ENCODE measurements around the gene AKAP11. TPM values are rescaled to one million over a fixed set of nuclear protein-coding genes. Genes with fewer than 3 reads are reported as not detected.

AKAP11 gene
- total and polyA plus RNA-seq, 2 experiments from 2014 or later: 4.4 to 30.6 TPM

- no peak overlapping the region for H2AFZ ChIP-seq
- TF ChIP-seq, protein P1, sequence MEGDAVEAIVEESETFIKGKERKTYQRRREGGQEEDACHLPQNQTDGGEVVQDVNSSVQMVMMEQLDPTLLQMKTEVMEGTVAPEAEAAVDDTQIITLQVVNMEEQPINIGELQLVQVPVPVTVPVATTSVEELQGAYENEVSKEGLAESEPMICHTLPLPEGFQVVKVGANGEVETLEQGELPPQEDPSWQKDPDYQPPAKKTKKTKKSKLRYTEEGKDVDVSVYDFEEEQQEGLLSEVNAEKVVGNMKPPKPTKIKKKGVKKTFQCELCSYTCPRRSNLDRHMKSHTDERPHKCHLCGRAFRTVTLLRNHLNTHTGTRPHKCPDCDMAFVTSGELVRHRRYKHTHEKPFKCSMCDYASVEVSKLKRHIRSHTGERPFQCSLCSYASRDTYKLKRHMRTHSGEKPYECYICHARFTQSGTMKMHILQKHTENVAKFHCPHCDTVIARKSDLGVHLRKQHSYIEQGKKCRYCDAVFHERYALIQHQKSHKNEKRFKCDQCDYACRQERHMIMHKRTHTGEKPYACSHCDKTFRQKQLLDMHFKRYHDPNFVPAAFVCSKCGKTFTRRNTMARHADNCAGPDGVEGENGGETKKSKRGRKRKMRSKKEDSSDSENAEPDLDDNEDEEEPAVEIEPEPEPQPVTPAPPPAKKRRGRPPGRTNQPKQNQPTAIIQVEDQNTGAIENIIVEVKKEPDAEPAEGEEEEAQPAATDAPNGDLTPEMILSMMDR (IDR thresholded peaks at IDR 0.05; ENCODE audit: poor library complexity): no peak
- no peak for TF ChIP-seq EZH2phosphoT487 (IDR thresholded peaks at IDR 0.05; ENCODE audit: low read depth, severe bottlenecking, unreplicated experiment)
These were observed 10.9 kb upstream of the AKAP11 start for GRCh38 chr13:42260903-42261654.

GRCh38 chr13:42266473-42266872 is 5.5 kb upstream of the AKAP11 start:
- no peak overlapping the region for H3K4me2 ChIP-seq
- no peak overlapping the region for H2AFZ ChIP-seq
- TF ChIP-seq EZH2phosphoT487 (IDR thresholded peaks at IDR 0.05; ENCODE audit: low read depth, severe bottlenecking, unreplicated experiment) (no peak), EZH2 (IDR thresholded peaks at IDR 0.05; ENCODE audit: borderline replicate concordance) (no peak)
- TF ChIP-seq, protein P1 (IDR thresholded peaks at IDR 0.05; ENCODE audit: poor library complexity): no peak

More at GRCh38 chr13:42260903-42261654, 10.9 kb upstream of the AKAP11 start:
- Histone ChIP-seq H3K27ac (no peak overlapping the region), H3K27me3 (no peaks in the 10 kb centered on the region), H3K79me2 (no peaks in the 10 kb centered on the region), H4K20me1 (ENCODE audit: insufficient read depth, poor library complexity, severe bottlenecking) (no peaks in the 10 kb centered on the region), H3K9me3 (ENCODE audit: low read depth) (no peaks in the 10 kb centered on the region), H3K4me2 (no peak overlapping the region), H3K4me3 (no peak overlapping the region), H3K4me1 (ENCODE audit: insufficient read depth) (no peaks in the 10 kb centered on the region), H3K36me3 (replicated peaks; ENCODE audit: insufficient read depth, low read depth) (no peaks in the 10 kb centered on the region), H3K9me2 (replicated peaks; ENCODE audit: insufficient read depth) (no peaks in the 10 kb centered on the region)
- no peak for DNase-seq (ENCODE audit: low spot score)
- WGBS (ENCODE audit: low lambda C conversion rate, missing lambda C conversion rate): 92% methylated on average over 8 of the region's 8 CpGs

DNA sequence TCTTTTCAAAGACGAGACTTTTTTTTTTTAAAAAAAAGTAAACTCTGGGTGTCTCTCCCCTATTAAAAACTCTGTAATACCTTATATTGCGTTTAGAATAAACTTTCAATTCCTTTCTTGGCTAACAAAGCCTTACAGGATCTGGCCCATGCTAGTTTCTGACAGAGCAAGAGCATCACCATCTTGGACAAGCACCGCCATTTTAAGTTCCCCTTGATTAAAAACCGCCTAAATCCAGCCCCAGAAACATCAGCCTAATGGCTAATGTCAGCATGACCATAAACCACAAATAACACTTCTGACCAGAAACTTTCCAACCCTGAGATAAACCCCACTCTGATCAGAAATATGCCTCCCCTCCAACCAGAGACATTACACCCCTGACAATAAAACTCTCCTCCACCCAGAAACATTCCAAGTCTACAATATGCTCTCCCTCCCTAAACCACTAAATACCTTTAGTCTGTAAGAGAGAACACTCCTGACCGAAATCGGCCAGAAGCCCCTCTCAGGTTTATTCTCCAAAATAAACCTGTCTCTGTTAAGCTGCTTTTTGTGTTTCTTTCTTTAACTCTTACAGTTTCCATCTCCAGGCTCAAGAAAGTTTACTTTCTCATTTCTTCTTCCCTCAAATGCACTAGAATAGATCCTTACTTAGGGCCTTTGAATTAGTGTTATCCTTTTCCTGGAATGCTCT is 1.6 kb upstream of the AKAP11 start:
- Histone ChIP-seq H3K9me3 (ENCODE audit: low read depth) (no peaks in the 10 kb centered on the region), H3K27ac (no peak overlapping the region), H2AFZ (no peak overlapping the region), H3K4me1 (ENCODE audit: insufficient read depth) (peaks cover 13% of the 10 kb centered on the region), H3K4me2 (no peak overlapping the region), H3K27me3 (no peaks in the 10 kb centered on the region), H3K9me2 (replicated peaks; ENCODE audit: insufficient read depth) (no peaks in the 10 kb centered on the region), H4K20me1 (ENCODE audit: insufficient read depth, poor library complexity, severe bottlenecking) (peaks cover 8% of the 10 kb centered on the region), H3K36me3 (replicated peaks; ENCODE audit: insufficient read depth, low read depth) (no peaks in the 10 kb centered on the region), H3K4me3 (no peak overlapping the region), H3K79me2 (peaks cover 28% of the 10 kb centered on the region)
- 94% methylated on average over 6 of the region's 6 CpGs for WGBS (ENCODE audit: low lambda C conversion rate, missing lambda C conversion rate)
- TF ChIP-seq EZH2 (IDR thresholded peaks at IDR 0.05; ENCODE audit: borderline replicate concordance) (no peak), EZH2phosphoT487 (IDR thresholded peaks at IDR 0.05; ENCODE audit: low read depth, severe bottlenecking, unreplicated experiment) (no peak)
- TF ChIP-seq, protein P1 (IDR thresholded peaks at IDR 0.05; ENCODE audit: poor library complexity): no peak
- no peak for DNase-seq (ENCODE audit: low spot score)

More at GRCh38 chr13:42266473-42266872, 5.5 kb upstream of the AKAP11 start:
- Histone ChIP-seq H3K4me1 (ENCODE audit: insufficient read depth) (no peaks in the 10 kb centered on the region), H3K4me3 (no peak overlapping the region), H3K79me2 (no peaks in the 10 kb centered on the region), H3K36me3 (replicated peaks; ENCODE audit: insufficient read depth, low read depth) (no peaks in the 10 kb centered on the region), H4K20me1 (ENCODE audit: insufficient read depth, poor library complexity, severe bottlenecking) (no peaks in the 10 kb centered on the region), H3K27ac (no peak overlapping the region), H3K27me3 (no peaks in the 10 kb centered on the region), H3K9me3 (ENCODE audit: low read depth) (no peaks in the 10 kb centered on the region), H3K9me2 (replicated peaks; ENCODE audit: insufficient read depth) (no peaks in the 10 kb centered on the region)
- DNase-seq (ENCODE audit: low spot score): no peak
- WGBS (ENCODE audit: low lambda C conversion rate, missing lambda C conversion rate): 61% methylated on average over 3 of the region's 3 CpGs
